GM10248 (cell line): ENCODE results near the gene TSSC4.

Experiments
- CTCF ChIA-PET: fragments of 300-600 bp; sonication (Branson Sonifier 250); formaldehyde crosslinking; extraction: SDS; loops from one replicate; lab custom pipeline; 2021; ENCODE audit warnings: antibody characterized with exemption; lab: Yijun Ruan, JAX
- POLR2A ChIA-PET: fragments of 350-650 bp; sonication (Branson Sonifier 250); formaldehyde crosslinking; extraction: SDS; loops from one replicate; lab custom pipeline; 2020; ENCODE audit warnings: antibody characterized with exemption; lab: Yijun Ruan, JAX
- DNase-seq: peaks from one replicate; pipeline ENCODE4 v3.0.0; 2012; ENCODE audit errors: extremely low spot score
- CTCF ChIP-seq: IDR thresholded peaks from 2 replicates; pipeline ENCODE4 v1.5.1; 2012; ENCODE audit warnings: mild to moderate bottlenecking, low read depth; ENCODE audit errors: extremely low read depth, missing control alignments, control extremely low read depth

Gene TSSC4

GRCh38 chr11:2432628-2433071 lies 32.1 kb downstream of the TSSC4 start:
- no peak for DNase-seq
- TF ChIP-seq CTCF = no peak
- ChIA-PET POLR2A (no interaction called here), CTCF (interaction anchor here (1.3 to 1.6 kb wide), 2 partner anchors 98 to 127 kb away, joined by 5 to 7 read pairs; no protein-coding TSS in a partner anchor)

GRCh38 chr11:2433106-2433925 lies 32.8 kb downstream of the TSSC4 start:
- no peak for TF ChIP-seq CTCF
- POLR2A ChIA-PET = no interaction called here
- DNase-seq = no peak
- CTCF ChIA-PET = interaction anchor here (1.3 to 1.6 kb wide), 2 partner anchors 97 to 128 kb away, joined by 5 to 7 read pairs; no protein-coding TSS in a partner anchor

GRCh38 chr11:2434008-2434407 lies 33.5 kb downstream of the TSSC4 start:
- ChIA-PET CTCF (no interaction called here), POLR2A (no interaction called here)
- no peak for TF ChIP-seq CTCF
- no peak for DNase-seq

- no peak for TF ChIP-seq CTCF
- ChIA-PET CTCF (no interaction called here), POLR2A (no interaction called here)
- no peak for DNase-seq
These were observed 34.1 kb downstream of the TSSC4 start for GRCh38 chr11:2434506-2435255.

- POLR2A ChIA-PET = no interaction called here
- CTCF ChIA-PET = interaction anchor here (2.5 kb wide), 1 partner anchor 96 kb away, joined by 8 read pairs; no protein-coding TSS in a partner anchor
- TF ChIP-seq CTCF = no peak
- no peak for DNase-seq
These were observed 34.9 kb downstream of the TSSC4 start for GRCh38 chr11:2435288-2436012.

GRCh38 chr11:2436013-2436520 lies 35.5 kb downstream of the TSSC4 start:
- DNase-seq = no peak
- CTCF ChIA-PET = interaction anchor here (1.5 to 2.5 kb wide), 3 partner anchors 8 to 96 kb away, joined by 6 to 8 read pairs (median 7); no protein-coding TSS in a partner anchor
- no peak for TF ChIP-seq CTCF
- POLR2A ChIA-PET = no interaction called here
